D721Med (cell line): ENCODE results near the gene PIAS4.

Experiments used
- DNase-seq: peaks from one replicate; pipeline ENCODE4 v3.0.0; 2011; ENCODE audit warnings: low spot score; ENCODE audit not compliant: insufficient read length
- FAIRE-seq: peaks from 2 replicates; lab custom pipeline; 2011; peaks lifted over from hg19 to GRCh38; lab: Jason Lieb, UNC
- TF ChIP-seq, protein P1 (sequence below): IDR thresholded peaks from 2 replicates; pipeline ENCODE4 v1.5.1; 2012; ENCODE audit warnings: mild to moderate bottlenecking, control low read depth; ENCODE audit not compliant: insufficient read depth; ENCODE audit errors: missing control alignments

PIAS4 gene

DNA sequence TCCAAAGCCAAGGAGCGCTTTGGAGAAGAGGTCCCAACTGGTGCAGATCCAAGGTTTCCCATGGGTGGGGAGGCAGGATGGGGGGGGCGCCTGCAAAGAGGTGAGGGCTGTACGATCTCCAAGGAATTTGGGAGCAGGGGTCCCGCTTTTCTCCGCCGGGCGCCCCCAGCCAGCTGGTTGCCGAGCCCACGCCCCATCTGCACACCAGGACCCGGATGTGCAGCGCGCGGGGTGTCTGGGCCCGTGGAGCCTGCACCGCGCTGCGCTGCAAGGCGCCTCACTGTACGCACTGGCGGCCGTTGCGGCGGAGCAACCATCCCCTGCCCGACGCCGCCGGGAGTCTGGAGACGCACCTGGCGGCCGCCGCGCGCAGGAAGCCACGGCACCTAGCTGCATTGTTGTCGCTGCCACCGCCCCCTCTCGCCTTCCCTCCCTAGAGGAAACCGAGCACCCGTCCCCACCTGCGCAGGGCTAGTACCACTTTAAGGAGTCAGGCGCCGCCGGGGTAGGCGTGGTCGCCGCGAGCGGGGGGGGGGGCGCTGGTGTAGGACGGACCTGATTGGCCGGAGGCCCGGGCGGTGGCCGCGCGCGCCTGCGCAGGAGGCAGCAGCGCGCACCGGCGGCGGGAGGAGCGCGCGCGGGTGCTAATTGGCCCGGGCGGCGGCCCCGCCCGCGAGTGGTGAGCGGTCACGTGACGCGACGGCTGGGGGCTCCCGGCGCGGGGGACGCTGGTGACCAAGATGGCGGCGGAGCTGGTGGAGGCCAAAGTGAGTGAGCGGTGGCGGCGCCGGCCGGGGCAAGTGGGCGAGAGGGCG is at the start of gene PIAS4:
PIAS4 (plus strand) TSS at position 716 of the 815 bp plus-strand sequence; CDS start at position 741, 25 bp downstream.
- FAIRE-seq (no peak), DNase-seq (peak; percentile 98)
- TF ChIP-seq, protein P1, sequence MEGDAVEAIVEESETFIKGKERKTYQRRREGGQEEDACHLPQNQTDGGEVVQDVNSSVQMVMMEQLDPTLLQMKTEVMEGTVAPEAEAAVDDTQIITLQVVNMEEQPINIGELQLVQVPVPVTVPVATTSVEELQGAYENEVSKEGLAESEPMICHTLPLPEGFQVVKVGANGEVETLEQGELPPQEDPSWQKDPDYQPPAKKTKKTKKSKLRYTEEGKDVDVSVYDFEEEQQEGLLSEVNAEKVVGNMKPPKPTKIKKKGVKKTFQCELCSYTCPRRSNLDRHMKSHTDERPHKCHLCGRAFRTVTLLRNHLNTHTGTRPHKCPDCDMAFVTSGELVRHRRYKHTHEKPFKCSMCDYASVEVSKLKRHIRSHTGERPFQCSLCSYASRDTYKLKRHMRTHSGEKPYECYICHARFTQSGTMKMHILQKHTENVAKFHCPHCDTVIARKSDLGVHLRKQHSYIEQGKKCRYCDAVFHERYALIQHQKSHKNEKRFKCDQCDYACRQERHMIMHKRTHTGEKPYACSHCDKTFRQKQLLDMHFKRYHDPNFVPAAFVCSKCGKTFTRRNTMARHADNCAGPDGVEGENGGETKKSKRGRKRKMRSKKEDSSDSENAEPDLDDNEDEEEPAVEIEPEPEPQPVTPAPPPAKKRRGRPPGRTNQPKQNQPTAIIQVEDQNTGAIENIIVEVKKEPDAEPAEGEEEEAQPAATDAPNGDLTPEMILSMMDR, result no peak

GRCh38 chr19:3958836-3959765 is 48.4 kb upstream of the PIAS4 start:
- FAIRE-seq (no peak), DNase-seq (no peak)
- TF ChIP-seq, protein P1, result no peak

GRCh38 chr19:3959766-3960131 is 47.8 kb upstream of the PIAS4 start:
- no peak for FAIRE-seq
- TF ChIP-seq, protein P1, result no peak
- DNase-seq, result no peak

DNA sequence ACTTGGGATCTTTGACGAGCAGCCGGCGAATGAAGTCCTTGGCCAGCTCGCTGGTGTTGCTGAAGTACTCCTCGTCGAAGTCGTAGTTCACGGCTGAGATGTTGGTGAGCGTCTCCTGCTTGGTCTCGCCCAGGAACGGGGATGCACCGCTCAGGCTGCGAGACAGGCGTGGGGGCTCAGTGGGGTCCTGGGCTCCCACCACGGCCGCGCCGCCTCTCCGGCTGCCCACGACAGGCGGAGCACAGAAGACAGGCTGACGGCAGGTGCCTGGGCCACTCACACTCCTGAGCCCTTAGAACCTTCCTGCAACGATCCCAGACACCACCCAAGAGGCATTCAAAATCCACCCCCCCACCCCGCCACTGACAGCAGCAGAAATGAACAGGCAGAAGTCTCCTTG is 46.5 kb upstream of the PIAS4 start:
- no peak for DNase-seq

DNA sequence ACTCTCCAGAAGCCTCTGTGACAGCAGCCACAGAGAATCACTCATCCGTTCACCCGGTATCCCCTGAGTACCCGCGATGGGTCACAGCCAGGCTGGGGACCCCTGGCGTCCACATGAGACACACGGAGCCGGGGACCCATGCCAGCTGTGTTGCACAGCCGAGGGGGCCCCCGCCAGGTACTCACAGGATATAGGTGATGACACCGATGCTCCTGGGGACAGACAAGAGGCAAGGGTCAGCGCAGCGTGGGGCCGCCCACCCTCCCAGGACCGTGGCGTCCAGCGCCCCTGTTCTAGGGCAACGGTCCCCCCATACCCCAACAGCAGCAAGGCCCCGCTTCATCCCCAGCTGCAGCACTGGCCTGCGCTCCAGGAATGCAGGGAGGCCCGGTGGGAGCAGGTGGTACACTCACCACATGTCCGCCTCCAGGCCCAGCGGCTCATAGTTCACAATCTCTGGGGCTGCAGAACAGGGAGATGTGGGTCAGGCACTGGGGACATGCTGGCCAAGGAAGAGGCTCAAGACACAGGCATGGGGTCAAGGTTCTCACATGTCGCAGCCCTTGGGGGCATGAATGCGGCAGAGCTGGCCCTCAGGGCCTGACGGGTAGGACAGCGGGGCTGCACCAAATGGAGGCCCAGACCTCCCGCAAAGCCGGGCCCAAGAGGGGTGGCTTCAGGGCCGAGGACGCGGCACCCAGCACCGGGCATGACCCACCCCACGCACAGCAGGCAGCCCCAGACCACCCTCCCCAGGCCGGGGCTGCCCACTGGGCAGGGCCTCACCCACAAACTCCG is 43.9 kb upstream of the PIAS4 start:
- FAIRE-seq (no peak), DNase-seq (no peak)
- TF ChIP-seq, protein P1, result no peak

More for the DNA sequence above, 46.5 kb upstream of the PIAS4 start:
- TF ChIP-seq, protein P1, result no peak
- FAIRE-seq, result no peak

GRCh38 chr19:3964256-3965194 is 43.0 kb upstream of the PIAS4 start:
- no peak for FAIRE-seq
- DNase-seq, result no peak
- TF ChIP-seq, protein P1, result no peak
